Testis (tissue), 3 donors: ENCODE results near the gene UCMA. TPM values are rescaled to one million over a fixed set of nuclear protein-coding genes. Genes with fewer than 3 reads are reported as not detected.

ENCODE experiments used
- DNase-seq: peaks from one replicate; pipeline ENCODE4 v3.0.0-alpha.2; 2019
- H3K27ac ChIP-seq, 2 donors: fragments of 200-600 bp; sonication (generic); one replicate each; pipeline ENCODE4 v1.5.1; 2019
- H3K27me3 ChIP-seq: fragments of 200-600 bp; sonication (generic); one replicate; pipeline ENCODE4 v1.5.1; 2019
- H3K36me3 ChIP-seq: fragments of 200-600 bp; sonication (generic); one replicate; pipeline ENCODE4 v1.5.1; 2017; ENCODE audit warnings: low read depth; ENCODE audit errors: missing control alignments
- H3K4me1 ChIP-seq: fragments of 200-600 bp; sonication (generic); one replicate; pipeline ENCODE4 v1.5.1; 2019
- H3K4me3 ChIP-seq, 2 donors: fragments of 200-600 bp; sonication (generic); one replicate each; pipeline ENCODE4 v1.5.1; 2017 to 2019
- H3K9me3 ChIP-seq: fragments of 200-600 bp; sonication (generic); one replicate; pipeline ENCODE4 v1.5.1; 2017
- CTCF ChIP-seq, 3 experiments: fragments of 450-650 bp in 2 of 3; fragments of 200-600 bp in 1 of 3; sonication (generic) in 1 of 3; IDR thresholded peaks; one replicate each; pipeline ENCODE4 v1.5.1; 2016 to 2019; ENCODE audit warnings: antibody characterized with exemption in 3 of 3, mild to moderate bottlenecking in 2 of 3, moderate library complexity in 1 of 3
- POLR2A ChIP-seq: fragments of 450-650 bp; IDR thresholded peaks from one replicate; pipeline ENCODE4 v1.6.1; 2017; ENCODE audit warnings: antibody characterized with exemption, mild to moderate bottlenecking, moderate library complexity
- WGBS, 2 donors: methylation state at CpG; one replicate each; pipeline ENCODE4 v1.1.5; 2018; 5-methylcytosine and 5-hydroxymethylcytosine counted together
- intact Hi-C: fragments of 100-400 bp; cut with DNase I; formaldehyde crosslinking; loops from one replicate; pipeline ENCODE4 v1.15.1; 2023; ENCODE audit warnings: low total_unique reads
- polyA plus RNA-seq: library from polyadenylated mRNA; stranded (reverse); fragments of 350-450 nt; fragmentation: Illumina TruSeq; extraction: RNeasy Lipid Tissue Mini Kit (QIAGEN cat#74804); gene quantifications from one replicate; pipeline ENCODE4 v1.2.3, GENCODE V29; 2014; ENCODE audit warnings: low read depth, low replicate concordance; ENCODE audit not compliant: insufficient read depth
- total RNA-seq, 2 donors: library from RNA; depleted of rRNA; stranded (reverse); fragments of >200 nt; gene quantifications; one replicate each; pipeline ENCODE4 v1.2.3, GENCODE V29; 2016

The UCMA gene
- total and polyA plus RNA-seq, 3 donors from 2014 or later = 0.43 TPM; not detected in 2

GRCh38 chr10:13263591-13263990, 29.4 kb upstream of the UCMA start:
- H3K36me3 ChIP-seq = no peaks in the 10 kb centered on the region
- H3K27me3 ChIP-seq = no peaks in the 10 kb centered on the region
- intact Hi-C loops = no loop called here
- DNase-seq = no peak
- no peak overlapping the region for H3K27ac ChIP-seq
- TF ChIP-seq POLR2A (no peak), CTCF (IDR thresholded peaks at IDR 0.05) (no peak)
- WGBS, 2 donors = 87 to 91% methylated on average over 7 of the region's 7 CpGs
- no peak overlapping the region for H3K4me3 ChIP-seq
- no peaks in the 10 kb centered on the region for H3K4me1 ChIP-seq
- H3K9me3 ChIP-seq = no peaks in the 10 kb centered on the region

GRCh38 chr10:13262433-13262832, 28.3 kb upstream of the UCMA start:
- H3K9me3 ChIP-seq = no peaks in the 10 kb centered on the region
- intact Hi-C loops = no loop called here
- H3K36me3 ChIP-seq = no peaks in the 10 kb centered on the region
- no peaks in the 10 kb centered on the region for H3K27me3 ChIP-seq
- WGBS, 2 donors = 92 to 94% methylated on average over 1 of the region's 1 CpG
- no peak overlapping the region for H3K4me3 ChIP-seq
- TF ChIP-seq POLR2A (no peak), CTCF (IDR thresholded peaks at IDR 0.05) (no peak)
- no peaks in the 10 kb centered on the region for H3K4me1 ChIP-seq
- H3K27ac ChIP-seq = no peak overlapping the region
- no peak for DNase-seq

- 73 to 82% methylated on average over 5 of the region's 5 CpGs for WGBS, 2 donors
- Histone ChIP-seq H3K4me1 (no peaks in the 10 kb centered on the region), H3K4me3 (no peak overlapping the region), H3K27ac (no peak overlapping the region), H3K9me3 (no peaks in the 10 kb centered on the region), H3K36me3 (no peaks in the 10 kb centered on the region), H3K27me3 (no peaks in the 10 kb centered on the region)
- intact Hi-C loops = no loop called here
- TF ChIP-seq CTCF (IDR thresholded peaks at IDR 0.05) (no peak), POLR2A (no peak)
- no peak for DNase-seq
Measured at GRCh38 chr10:13257621-13258140, 23.5 kb upstream of the UCMA start.

GRCh38 chr10:13256627-13257026, 22.5 kb upstream of the UCMA start:
- TF ChIP-seq CTCF (IDR thresholded peaks at IDR 0.05) = no peak
- TF ChIP-seq POLR2A = no peak
- no peaks in the 10 kb centered on the region for H3K36me3 ChIP-seq
- DNase-seq = no peak
- H3K9me3 ChIP-seq = no peaks in the 10 kb centered on the region
- WGBS, 2 donors = 92 to 95% methylated on average over 2 of the region's 2 CpGs
- H3K4me3 ChIP-seq = no peak overlapping the region
- no peaks in the 10 kb centered on the region for H3K27me3 ChIP-seq
- no peak overlapping the region for H3K27ac ChIP-seq
- no peaks in the 10 kb centered on the region for H3K4me1 ChIP-seq
- intact Hi-C loops = no loop called here

GRCh38 chr10:13253726-13254125, 19.6 kb upstream of the UCMA start:
- H3K4me3 ChIP-seq = no peak overlapping the region
- no peak for TF ChIP-seq CTCF (IDR thresholded peaks at IDR 0.05)
- TF ChIP-seq POLR2A = no peak
- intact Hi-C loops = no loop called here
- WGBS, 2 donors = 86 to 91% methylated on average over 4 of the region's 4 CpGs
- no peak overlapping the region for H3K27ac ChIP-seq
- H3K36me3 ChIP-seq = no peaks in the 10 kb centered on the region
- no peaks in the 10 kb centered on the region for H3K4me1 ChIP-seq
- no peaks in the 10 kb centered on the region for H3K27me3 ChIP-seq
- no peak for DNase-seq
- no peaks in the 10 kb centered on the region for H3K9me3 ChIP-seq
